Stimulated activated CD4-positive, alpha-beta T cell treated with anti-CD3 and anti-CD28 coated beads, Interleukin-4, amount 100 ng/mL, for 1 hour (primary cell): ENCODE measurements around the gene FBXL13.
"Not testable (repeated sequence)": the region's sequence is repeated elsewhere in the genome, so short reads cannot be mapped to it uniquely, and the experiment has no call there.

Experiments
- DNase-seq: peaks from one replicate; pipeline ENCODE4 v3.0.0-alpha.2; 2020

The FBXL13 gene

DNA sequence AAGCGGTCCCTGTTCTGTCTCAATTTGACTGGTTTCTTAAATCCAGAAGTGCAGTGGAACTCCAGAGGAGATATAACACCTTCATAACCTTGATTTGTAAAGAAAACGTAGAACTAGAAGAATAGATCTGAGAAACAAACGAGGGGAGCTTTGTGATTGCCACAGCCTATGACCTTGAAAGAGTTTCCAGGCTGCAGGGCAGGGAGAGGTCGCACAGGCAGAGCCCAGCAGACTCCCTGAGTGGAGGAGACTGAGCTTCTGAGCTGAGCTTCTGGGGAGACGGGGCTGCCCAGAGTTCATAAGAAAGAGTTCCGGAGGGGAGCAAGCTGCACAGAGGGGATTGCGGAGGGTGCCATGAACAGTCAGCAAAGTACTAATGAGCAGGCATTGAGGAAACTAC, 268.0 kb downstream of the FBXL13 start:
- DNase-seq: no peak

GRCh38 chr7:102795987-102796595, 278.5 kb downstream of the FBXL13 start:
- not testable (repeated sequence) for DNase-seq

DNA sequence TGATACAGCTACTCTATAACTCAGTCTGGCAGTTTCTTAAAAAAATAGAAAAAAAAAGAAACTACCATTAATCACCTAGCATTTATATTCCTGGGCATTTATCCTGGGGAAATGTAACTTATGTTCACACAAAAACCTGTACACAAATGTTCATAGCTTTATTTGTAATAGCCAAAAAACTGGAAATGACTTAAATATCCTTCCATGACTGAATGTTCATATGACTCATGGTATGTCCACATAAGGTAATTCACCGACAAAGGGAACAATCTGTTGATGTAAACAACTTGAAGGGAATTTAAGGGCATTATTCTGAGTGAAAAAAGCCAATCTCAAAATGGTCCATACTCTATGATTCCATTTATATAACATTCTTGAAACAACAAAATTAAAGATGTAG, 280.0 kb downstream of the FBXL13 start:
- not testable (repeated sequence) for DNase-seq

DNA sequence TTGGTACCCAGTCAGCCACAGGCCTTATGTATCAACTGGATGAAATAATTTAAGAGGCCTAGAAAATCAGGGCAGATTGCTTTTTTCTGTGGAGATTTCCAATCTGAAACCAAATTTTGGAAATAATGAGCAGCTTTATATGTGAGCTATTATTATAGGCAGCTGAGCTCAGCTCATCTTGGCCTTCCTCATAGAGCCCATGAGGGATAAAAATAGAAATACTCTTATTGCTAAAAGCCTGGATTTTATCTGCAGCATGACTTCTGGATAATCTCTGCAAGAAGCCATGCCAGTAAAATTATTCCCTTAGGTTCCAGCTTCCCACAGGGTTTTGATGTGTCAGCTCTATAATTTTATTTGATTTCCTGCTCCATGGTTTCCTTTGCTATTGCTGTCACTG, 282.8 kb downstream of the FBXL13 start:
- not testable (repeated sequence) for DNase-seq

DNA sequence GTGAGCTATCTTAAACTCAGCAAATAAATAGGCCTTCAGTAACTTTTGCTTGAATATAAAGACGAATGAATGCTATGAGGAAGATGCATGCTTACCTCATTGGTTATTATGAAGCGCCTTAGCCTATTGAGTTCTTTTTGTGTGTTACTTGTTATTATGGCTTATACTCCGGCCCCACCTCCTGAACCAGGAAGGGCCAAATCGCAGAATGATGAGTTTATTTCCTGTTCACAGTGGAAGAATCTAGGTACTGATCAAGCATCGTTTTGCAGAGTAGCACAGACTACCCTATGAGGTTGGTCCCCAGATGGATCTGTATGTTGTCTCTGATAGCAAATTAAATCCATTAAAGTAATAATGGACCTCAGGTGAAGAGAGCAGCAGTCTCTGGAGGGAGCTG, 283.2 kb downstream of the FBXL13 start:
- DNase-seq: not testable (repeated sequence)

GRCh38 chr7:102790364-102791100, 284.1 kb downstream of the FBXL13 start:
- DNase-seq: not testable (repeated sequence)

DNA sequence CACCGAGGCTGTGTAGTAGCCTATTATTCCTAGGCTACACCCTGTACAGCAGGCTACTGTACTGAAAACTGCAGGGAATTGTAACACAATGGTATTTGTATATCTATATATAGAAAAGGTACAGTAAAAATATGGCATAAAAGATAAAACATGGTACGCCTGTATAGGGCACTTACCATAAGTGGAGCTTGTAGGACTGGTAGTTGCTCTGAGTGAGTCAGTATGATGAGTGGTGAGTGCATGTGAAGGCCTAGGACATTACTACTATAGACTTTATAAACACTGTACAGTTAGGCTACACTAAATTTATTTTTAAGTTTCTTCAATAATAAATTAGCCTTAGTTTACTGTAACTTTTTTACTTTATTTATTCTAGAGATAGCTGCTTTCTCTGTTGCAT, 285.8 kb downstream of the FBXL13 start:
- DNase-seq: not testable (repeated sequence)

DNA sequence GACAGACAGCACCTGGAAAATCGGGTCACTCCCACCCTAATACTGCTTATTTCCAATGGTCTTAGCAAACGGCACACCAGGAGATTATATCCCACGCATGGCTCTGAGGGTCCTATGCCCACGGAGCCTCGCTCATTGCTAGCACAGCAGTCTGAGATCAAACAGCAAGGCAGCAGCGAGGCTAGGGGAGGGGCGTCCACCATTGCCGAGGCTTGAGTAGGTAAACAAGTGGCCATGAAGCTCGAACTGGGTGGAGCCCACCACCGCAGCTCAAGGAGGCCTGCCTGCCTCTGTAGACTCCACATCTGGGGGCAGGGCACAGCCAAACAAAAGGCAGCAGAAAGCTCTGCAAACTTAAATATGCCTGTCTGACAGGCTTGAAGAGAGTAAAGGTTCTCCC, 293.7 kb downstream of the FBXL13 start:
- DNase-seq: not testable (repeated sequence)

DNA sequence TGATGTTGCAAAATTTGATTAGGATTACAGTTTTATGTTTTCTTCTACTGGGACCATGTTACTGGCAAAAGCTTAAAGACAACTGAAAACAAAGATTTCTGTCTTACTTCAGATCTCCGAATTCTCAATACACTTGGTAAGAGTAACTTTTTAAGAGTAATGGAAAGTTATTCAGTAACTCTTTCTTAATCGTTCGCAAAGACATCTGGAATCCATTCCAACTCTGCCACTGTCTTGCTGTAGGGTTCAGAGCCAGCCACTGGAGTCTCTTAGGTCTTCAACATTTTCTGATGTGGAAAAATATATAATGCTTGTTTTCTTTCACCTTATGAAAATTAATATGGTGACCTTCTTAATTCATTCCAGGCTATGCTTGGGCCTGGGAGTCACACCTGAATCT, 295.9 kb downstream of the FBXL13 start:
- not testable (repeated sequence) for DNase-seq

GRCh38 chr7:102776217-102776616, 298.4 kb downstream of the FBXL13 start:
- not testable (repeated sequence) for DNase-seq

DNA sequence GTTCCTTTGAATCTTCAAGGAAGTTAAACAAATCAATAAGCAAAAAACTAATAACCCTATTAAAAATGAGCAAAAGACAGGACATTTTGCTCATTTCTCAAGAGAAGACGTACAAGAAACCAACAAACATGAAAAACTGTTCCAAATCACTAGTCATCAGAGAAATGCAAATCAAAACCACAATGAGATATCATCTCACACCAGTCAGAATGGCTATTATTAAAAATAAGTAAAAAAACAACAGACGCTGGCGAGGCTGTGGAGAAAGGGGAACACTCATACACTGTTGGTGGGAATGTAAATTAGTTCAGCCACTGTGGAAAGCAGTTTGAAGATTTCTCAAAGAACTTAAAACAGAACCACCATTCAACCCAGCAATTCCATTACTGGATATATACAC, 304.1 kb downstream of the FBXL13 start:
- not testable (repeated sequence) for DNase-seq

DNA sequence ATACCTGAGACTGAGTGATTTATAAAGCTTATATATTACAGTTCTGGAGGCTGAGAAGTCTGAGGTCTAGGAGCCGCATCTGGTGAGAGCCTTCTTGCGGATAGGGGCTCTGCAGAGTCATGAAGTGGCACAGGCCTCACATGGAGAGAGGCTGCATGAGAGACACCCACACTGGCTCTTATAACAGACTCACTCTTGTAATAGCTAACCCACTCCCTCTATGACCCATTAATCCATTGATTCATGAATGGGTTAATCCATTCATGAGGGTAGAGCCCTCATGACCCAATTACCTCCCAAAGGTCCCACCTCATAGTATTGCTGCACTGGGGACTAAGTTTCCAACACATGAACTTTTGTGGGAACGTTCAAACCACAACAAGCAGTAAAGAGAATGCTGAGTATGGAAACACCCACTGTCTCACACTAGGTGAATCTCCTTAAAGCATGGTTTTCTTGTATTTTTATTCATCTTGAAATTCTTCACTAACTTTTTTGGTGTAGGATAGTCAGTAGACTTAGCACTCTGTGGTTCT, 304.9 kb downstream of the FBXL13 start:
- DNase-seq: not testable (repeated sequence)

DNA sequence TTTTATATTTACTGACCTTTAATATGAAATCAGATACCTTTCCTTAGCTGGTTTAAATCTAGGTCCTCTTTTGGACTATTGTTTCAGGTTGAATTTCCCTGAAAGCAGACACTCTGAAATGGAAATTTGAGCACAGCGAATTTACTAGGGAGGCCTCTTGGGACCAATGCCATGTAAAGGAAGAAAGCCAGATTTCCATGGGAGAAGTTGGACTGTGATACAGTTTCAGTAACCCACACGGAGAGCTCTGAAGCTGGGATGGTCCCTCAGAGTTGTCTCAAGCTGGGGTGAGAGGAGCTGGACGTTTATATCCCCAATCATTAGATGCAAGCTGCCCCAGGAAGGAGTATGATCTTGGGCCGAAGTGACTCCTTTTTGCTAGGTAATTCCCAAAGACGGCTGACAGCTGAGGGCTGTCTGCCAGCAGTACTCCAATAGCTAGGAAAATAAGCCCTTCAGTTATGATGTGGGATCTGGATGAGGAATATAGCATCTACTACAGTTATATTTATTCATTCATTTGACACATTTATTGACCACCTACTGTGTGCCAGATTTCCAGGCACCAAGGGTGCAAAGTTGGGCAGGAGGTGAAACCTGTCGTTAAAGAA, 311.2 kb downstream of the FBXL13 start:
- not testable (repeated sequence) for DNase-seq
